K562 (cell line): Measurements from ENCODE around the gene FBXO15. TPM values are rescaled to one million over a fixed set of nuclear protein-coding genes. Genes with fewer than 3 reads are reported as not detected.

Source experiments
- ATAC-seq: fragments of 200-7000 bp; cut with Tn5 transposase; 3 replicates; pipeline ENCODE4 v1.9.1; 2020; ENCODE audit warnings: moderate library complexity
- BruUV-seq: library from RNA; stranded (reverse); fragments of 400-500 nt; replicated peaks from 2 replicates; lab custom pipeline; 2021; lab: Mats Ljungman, UMichigan
- CTCF ChIA-PET: fragments of 300-600 bp; formaldehyde crosslinking; extraction: SDS; loops from one replicate; lab custom pipeline; 2021; ENCODE audit warnings: low intra/inter-chr PET ratio; lab: Yijun Ruan, JAX
- POLR2A ChIA-PET: fragments of 300-600, 350-650 bp; sonication (Branson Sonifier 250); formaldehyde crosslinking; extraction: SDS; loops from one replicate; lab custom pipeline; 2021; ENCODE audit warnings: antibody characterized with exemption, inconsistent platforms; lab: Yijun Ruan, JAX
- DNase-seq, 4 experiments: peaks; one replicate each; pipeline versions ENCODE4 v3.0.0 to v3.0.0-alpha.2; 2011 to 2018; ENCODE audit warnings: low spot score in 3 of 4, mixed read lengths in 3 of 4; ENCODE audit errors: extremely low read depth in 1 of 4
- FAIRE-seq: peaks from 2 replicates; lab custom pipeline; 2011; peaks lifted over from hg19 to GRCh38; lab: Jason Lieb, UNC
- H2AFZ ChIP-seq: 2 replicates; pipeline ENCODE4 v1.6.0; 2011; ENCODE audit warnings: low read depth, low read length, control low read depth, inconsistent platforms
- H3K27ac ChIP-seq: fragments of 200-600 bp; 3 replicates; pipeline ENCODE4 v1.8.0; 2011; ENCODE audit warnings: low read depth, mild to moderate bottlenecking, control low read depth, inconsistent platforms, low read length, moderate library complexity, mixed read lengths; ENCODE audit errors: extremely low read depth
- H3K27me3 ChIP-seq, 2 experiments: fragments of 300-600 bp in 1 of 2; 2 replicates in 1 of 2; 3 replicates in 1 of 2; pipeline versions ENCODE4 v1.6.0 to v1.8.0; 2011; ENCODE audit warnings: inconsistent platforms in 2 of 2, low read length in 2 of 2, mild to moderate bottlenecking in 1 of 2, mixed read lengths in 1 of 2, moderate library complexity in 1 of 2; ENCODE audit not compliant: control insufficient read depth in 2 of 2, insufficient read depth in 2 of 2
- H3K36me3 ChIP-seq: fragments of 300-600 bp; 3 replicates; pipeline ENCODE4 v1.8.0; 2011; ENCODE audit warnings: mild to moderate bottlenecking, low read length, inconsistent platforms; ENCODE audit not compliant: control insufficient read depth, insufficient read depth
- H3K4me1 ChIP-seq, 2 experiments: fragments of 200-600 bp in 1 of 2; replicated peaks in 1 of 2; 2 replicates in 1 of 2; 3 replicates in 1 of 2; pipeline versions ENCODE4 v1.5.1 to v1.8.0; 2011; ENCODE audit warnings: inconsistent platforms in 2 of 2, low read length in 2 of 2, mild to moderate bottlenecking in 1 of 2, mixed read lengths in 1 of 2, moderate library complexity in 1 of 2; ENCODE audit not compliant: control insufficient read depth in 2 of 2, insufficient read depth in 2 of 2
- H3K4me2 ChIP-seq: 2 replicates; pipeline ENCODE4 v1.6.1; 2011; ENCODE audit warnings: low read length, control low read depth, inconsistent platforms, mixed read lengths; ENCODE audit not compliant: insufficient read depth
- H3K4me3 ChIP-seq: fragments of 200-600 bp; sonication (generic), shearing (Covaris generic); 2 replicates; pipeline ENCODE4 v1.5.1; 2016; ENCODE audit warnings: control low read depth, inconsistent platforms
- H3K79me2 ChIP-seq: fragments of 200-600 bp; 3 replicates; pipeline ENCODE4 v1.8.0; 2011; ENCODE audit warnings: low read length, inconsistent platforms; ENCODE audit not compliant: control insufficient read depth, insufficient read depth
- H3K9ac ChIP-seq, 2 experiments: 2 replicates each; pipeline versions ENCODE4 v1.6.0 to v1.6.1; 2011; ENCODE audit warnings: low read depth in 2 of 2, low read length in 2 of 2, control low read depth in 1 of 2, inconsistent platforms in 1 of 2, mild to moderate bottlenecking in 1 of 2, mixed read lengths in 1 of 2; ENCODE audit not compliant: insufficient read depth in 1 of 2
- H3K9me1 ChIP-seq: one replicate; pipeline ENCODE4 v1.6.0; 2011; ENCODE audit warnings: inconsistent platforms, mild to moderate bottlenecking, low read length, moderate library complexity; ENCODE audit not compliant: control insufficient read depth, insufficient read depth
- H3K9me3 ChIP-seq: replicated peaks from 2 replicates; pipeline ENCODE4 v1.5.1; 2011; ENCODE audit warnings: low read depth, low read length, inconsistent platforms; ENCODE audit not compliant: control insufficient read depth, insufficient read depth
- H4K20me1 ChIP-seq: replicated peaks from 2 replicates; pipeline ENCODE4 v1.6.1; 2011; ENCODE audit warnings: low read length, inconsistent platforms, mixed read lengths; ENCODE audit not compliant: control insufficient read depth, insufficient read depth
- BRF1 ChIP-seq: IDR thresholded peaks from 3 replicates; pipeline ENCODE4 v1.6.1; 2011; ENCODE audit warnings: borderline replicate concordance, mild to moderate bottlenecking; ENCODE audit not compliant: insufficient read length; ENCODE audit errors: extremely low read depth
- CBFA2T2 ChIP-seq: fragments of 450-650 bp; conservative IDR thresholded peaks from 2 replicates; pipeline ENCODE4 v1.6.1; 2017; ENCODE audit warnings: mild to moderate bottlenecking
- CBX2 ChIP-seq: fragments of 200-600 bp; sonication (generic); IDR thresholded peaks from one replicate; pipeline ENCODE4 v1.6.1; 2012; ENCODE audit warnings: mild to moderate bottlenecking, low read length, inconsistent platforms; ENCODE audit not compliant: insufficient read depth, poor library complexity, severe bottlenecking
- ELF2 ChIP-seq: fragments of 250-450 bp; sonication (Bioruptor Pico); IDR thresholded peaks from 2 replicates; pipeline ENCODE4 v1.5.0; 2021; ENCODE audit warnings: mild to moderate bottlenecking
- HNRNPLL ChIP-seq: fragments of 200-400 bp; formaldehyde crosslinking; IDR thresholded peaks from 2 replicates; pipeline ENCODE4 v1.6.1; 2017; ENCODE audit warnings: low read length, low read depth, mild to moderate bottlenecking; ENCODE audit not compliant: poor library complexity, severe bottlenecking
- KDM4B ChIP-seq, 2 experiments: fragments of 450-650 bp in 1 of 2; sonication (generic) in 1 of 2; IDR thresholded peaks; 2 replicates each; pipeline ENCODE4 v1.6.1; 2016 to 2017; ENCODE audit warnings: borderline replicate concordance in 2 of 2, antibody characterized with exemption in 1 of 2, low read depth in 1 of 2, mild to moderate bottlenecking in 1 of 2
- MEF2A ChIP-seq: IDR thresholded peaks from 2 replicates; pipeline ENCODE4 v1.6.1; 2011; ENCODE audit warnings: low read depth, mild to moderate bottlenecking, low read length, moderate library complexity; ENCODE audit not compliant: control insufficient read depth
- SMARCB1 ChIP-seq: IDR thresholded peaks from 2 replicates; pipeline ENCODE4 v1.6.1; 2011; ENCODE audit warnings: improper control_type of control experiment, low read depth; ENCODE audit not compliant: insufficient read length
- TAL1 ChIP-seq: fragments of 450-650 bp; IDR thresholded peaks from 2 replicates; pipeline ENCODE4 v1.6.1; 2016; ENCODE audit warnings: mild to moderate bottlenecking
- TEAD1 ChIP-seq, 2 experiments: fragments of 450-650 bp in 1 of 2; sonication (generic) in 1 of 2; formaldehyde crosslinking; IDR thresholded peaks; 2 replicates each; pipeline versions ENCODE4 v1.4.0 to v1.8.0; 2020 to 2022; ENCODE audit warnings: mild to moderate bottlenecking in 2 of 2, missing genetic modification reagents in 1 of 2
- TRIM24 ChIP-seq, 2 experiments: fragments of 450-650 bp; IDR thresholded peaks; 2 replicates each; pipeline ENCODE4 v1.6.1; 2016
- ZNF121 ChIP-seq: sonication (generic); formaldehyde crosslinking; conservative IDR thresholded peaks from 2 replicates; pipeline ENCODE4 v1.8.0; 2022; ENCODE audit warnings: missing genetic modification reagents
- ZNF695 ChIP-seq: fragments of 450-650 bp; formaldehyde crosslinking; IDR thresholded peaks from 2 replicates; pipeline ENCODE4 v1.4.0; 2020; ENCODE audit warnings: mild to moderate bottlenecking, moderate library complexity
- WGBS: fragments of 100-300 bp; shearing (Covaris generic); methylation state at CpG from one replicate; pipeline ENCODE4 v1.1.6; 2016; ENCODE audit warnings: low coverage, mixed read lengths; ENCODE audit not compliant: insufficient coverage; ENCODE audit errors: missing lambda C conversion rate; 5-methylcytosine and 5-hydroxymethylcytosine counted together
- in situ Hi-C: fragments of 300-500 bp; cut with MboI; formaldehyde crosslinking; loops from 4 replicates; pipeline ENCODE4 v1.15.0; 2018; ENCODE audit warnings: inconsistent platforms, mixed read lengths
- intact Hi-C: fragments of 100-400 bp; cut with micrococcal nuclease; formaldehyde crosslinking; loops from 2 replicates; pipeline ENCODE4 v1.14.2; 2022
- polyA plus RNA-seq, 8 experiments: library from polyadenylated mRNA; depleted of rRNA in 4 of 8; stranded (reverse) in 5 of 8; unstranded in 3 of 8; fragments of >200 nt; fragmentation: Nextera tagmentation in 2 of 8; fragmentation: Illumina TruSeq in 1 of 8; extraction: Ambion mirVana in 2 of 8; extraction: Trizol in 1 of 8; gene quantifications; 2 replicates each; pipeline versions ENCODE4 v1.2.1 to v1.2.3, GENCODE V29; 2011 to 2014; ENCODE audit warnings: inconsistent platforms in 1 of 8, missing spikeins in 1 of 8
- total RNA-seq, 7 experiments: library from RNA; depleted of rRNA in 6 of 7; stranded (reverse); fragments of >200 nt in 6 of 7; fragmentation: Illumina TruSeq in 2 of 7; extraction: Trizol in 2 of 7; gene quantifications; 2 replicates each; pipeline versions ENCODE4 v1.2.1 to v1.2.3, GENCODE V29; 2011 to 2021; ENCODE audit warnings: low replicate concordance in 1 of 7
- TF ChIP-seq, protein P1 (sequence below): fragments of 450-650 bp; IDR thresholded peaks from 2 replicates; pipeline ENCODE4 v1.6.1; 2016
- TF ChIP-seq, protein P2 (sequence below): sonication (generic); formaldehyde crosslinking; IDR thresholded peaks from 2 replicates; pipeline ENCODE4 v1.8.0; 2022; ENCODE audit warnings: mild to moderate bottlenecking, missing genetic modification reagents
- TF ChIP-seq, protein P3 (sequence below): fragments of 200-800 bp; sonication (Bioruptor generic); IDR thresholded peaks from 2 replicates; pipeline ENCODE4 v1.6.1; 2016; ENCODE audit warnings: missing genetic modification characterization, missing compliant biosample characterization

Gene FBXO15
- total and polyA plus RNA-seq, 9 of the 15 experiments (the other 6 are each of a cell fraction or from before 2014, with no cell fraction given) = 0.07 to 0.43 (median 0.27) TPM; not detected in 1

DNA sequence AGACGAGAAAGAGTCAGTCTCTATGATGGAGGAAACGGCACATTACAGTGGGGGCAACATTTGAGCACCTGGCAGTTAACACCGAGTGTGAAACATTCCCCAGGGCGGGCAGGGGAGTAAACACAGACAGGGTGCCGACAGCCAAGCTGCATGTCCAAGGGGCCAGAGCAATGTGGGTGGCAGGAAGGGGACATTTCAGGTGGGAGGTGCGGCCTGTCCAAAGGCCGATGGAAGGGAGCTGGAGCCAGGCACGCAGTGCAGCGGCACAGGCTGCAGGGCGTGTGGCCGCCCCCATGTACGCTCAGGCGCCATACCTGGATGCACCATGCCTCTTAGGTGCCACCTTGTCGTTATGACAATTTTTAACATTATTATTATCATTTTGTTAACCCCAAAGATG lies 43.9 kb upstream of the FBXO15 start:
- ChIA-PET POLR2A (no interaction called here), CTCF (no interaction called here)
- Histone ChIP-seq H3K4me1 (no peaks in the 10 kb centered on the region; a peak in 2 of 5 replicates), H3K79me2 (no peaks in the 10 kb centered on the region), H3K4me3 (no peak overlapping the region), H3K27me3 (peaks cover 0 to 5% of the 10 kb centered on the region in 2 experiments; a peak in 1 of 5 replicates), H3K9ac (no peak overlapping the region), H4K20me1 (no peaks in the 10 kb centered on the region), H3K27ac (no peak overlapping the region), H3K9me3 (no peaks in the 10 kb centered on the region), H3K36me3 (no peaks in the 10 kb centered on the region), H3K4me2 (no peak overlapping the region), H3K9me1 (no peaks in the 10 kb centered on the region), H2AFZ (no peak overlapping the region)
- in situ Hi-C loops (no loop called here), intact Hi-C loops (no loop called here)
- FAIRE-seq (no peak), ATAC-seq (no peak), DNase-seq (no peak)
- no TSS peak for BruUV-seq
- WGBS = 33% methylated on average over 13 of the region's 14 CpGs
- no peak for TF ChIP-seq ZNF695
- TF ChIP-seq HNRNPLL = no peak
- TF ChIP-seq TRIM24 (IDR thresholded peaks at IDR 0.05) = no peak
- TF ChIP-seq CBFA2T2 = no peak
- TF ChIP-seq MEF2A = no peak
- TF ChIP-seq ELF2 (CRISPR knock-in tag) = no peak
- TF ChIP-seq CBX2 = no peak
- no peak for TF ChIP-seq KDM4B (IDR thresholded peaks at IDR 0.05; ENCODE audit: borderline replicate concordance in 2 of 2, low read depth in 1 of 2)
- TF ChIP-seq, protein P1, sequence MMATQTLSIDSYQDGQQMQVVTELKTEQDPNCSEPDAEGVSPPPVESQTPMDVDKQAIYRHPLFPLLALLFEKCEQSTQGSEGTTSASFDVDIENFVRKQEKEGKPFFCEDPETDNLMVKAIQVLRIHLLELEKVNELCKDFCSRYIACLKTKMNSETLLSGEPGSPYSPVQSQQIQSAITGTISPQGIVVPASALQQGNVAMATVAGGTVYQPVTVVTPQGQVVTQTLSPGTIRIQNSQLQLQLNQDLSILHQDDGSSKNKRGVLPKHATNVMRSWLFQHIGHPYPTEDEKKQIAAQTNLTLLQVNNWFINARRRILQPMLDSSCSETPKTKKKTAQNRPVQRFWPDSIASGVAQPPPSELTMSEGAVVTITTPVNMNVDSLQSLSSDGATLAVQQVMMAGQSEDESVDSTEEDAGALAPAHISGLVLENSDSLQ = no peak
- no peak for TF ChIP-seq SMARCB1
- TF ChIP-seq TEAD1 (CRISPR knock-in tag; IDR thresholded peaks at IDR 0.05) = no peak
- TF ChIP-seq, protein P2, sequence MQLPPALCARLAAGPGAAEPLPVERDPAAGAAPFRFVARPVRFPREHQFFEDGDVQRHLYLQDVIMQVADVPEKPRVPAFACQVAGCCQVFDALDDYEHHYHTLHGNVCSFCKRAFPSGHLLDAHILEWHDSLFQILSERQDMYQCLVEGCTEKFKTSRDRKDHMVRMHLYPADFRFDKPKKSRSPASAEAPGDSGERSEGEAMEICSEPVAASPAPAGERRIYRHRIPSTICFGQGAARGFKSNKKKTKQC (CRISPR knock-in tag) = no peak
- no peak for TF ChIP-seq TAL1
- TF ChIP-seq ZNF121 (CRISPR knock-in tag) = no peak
- TF ChIP-seq, protein P3, sequence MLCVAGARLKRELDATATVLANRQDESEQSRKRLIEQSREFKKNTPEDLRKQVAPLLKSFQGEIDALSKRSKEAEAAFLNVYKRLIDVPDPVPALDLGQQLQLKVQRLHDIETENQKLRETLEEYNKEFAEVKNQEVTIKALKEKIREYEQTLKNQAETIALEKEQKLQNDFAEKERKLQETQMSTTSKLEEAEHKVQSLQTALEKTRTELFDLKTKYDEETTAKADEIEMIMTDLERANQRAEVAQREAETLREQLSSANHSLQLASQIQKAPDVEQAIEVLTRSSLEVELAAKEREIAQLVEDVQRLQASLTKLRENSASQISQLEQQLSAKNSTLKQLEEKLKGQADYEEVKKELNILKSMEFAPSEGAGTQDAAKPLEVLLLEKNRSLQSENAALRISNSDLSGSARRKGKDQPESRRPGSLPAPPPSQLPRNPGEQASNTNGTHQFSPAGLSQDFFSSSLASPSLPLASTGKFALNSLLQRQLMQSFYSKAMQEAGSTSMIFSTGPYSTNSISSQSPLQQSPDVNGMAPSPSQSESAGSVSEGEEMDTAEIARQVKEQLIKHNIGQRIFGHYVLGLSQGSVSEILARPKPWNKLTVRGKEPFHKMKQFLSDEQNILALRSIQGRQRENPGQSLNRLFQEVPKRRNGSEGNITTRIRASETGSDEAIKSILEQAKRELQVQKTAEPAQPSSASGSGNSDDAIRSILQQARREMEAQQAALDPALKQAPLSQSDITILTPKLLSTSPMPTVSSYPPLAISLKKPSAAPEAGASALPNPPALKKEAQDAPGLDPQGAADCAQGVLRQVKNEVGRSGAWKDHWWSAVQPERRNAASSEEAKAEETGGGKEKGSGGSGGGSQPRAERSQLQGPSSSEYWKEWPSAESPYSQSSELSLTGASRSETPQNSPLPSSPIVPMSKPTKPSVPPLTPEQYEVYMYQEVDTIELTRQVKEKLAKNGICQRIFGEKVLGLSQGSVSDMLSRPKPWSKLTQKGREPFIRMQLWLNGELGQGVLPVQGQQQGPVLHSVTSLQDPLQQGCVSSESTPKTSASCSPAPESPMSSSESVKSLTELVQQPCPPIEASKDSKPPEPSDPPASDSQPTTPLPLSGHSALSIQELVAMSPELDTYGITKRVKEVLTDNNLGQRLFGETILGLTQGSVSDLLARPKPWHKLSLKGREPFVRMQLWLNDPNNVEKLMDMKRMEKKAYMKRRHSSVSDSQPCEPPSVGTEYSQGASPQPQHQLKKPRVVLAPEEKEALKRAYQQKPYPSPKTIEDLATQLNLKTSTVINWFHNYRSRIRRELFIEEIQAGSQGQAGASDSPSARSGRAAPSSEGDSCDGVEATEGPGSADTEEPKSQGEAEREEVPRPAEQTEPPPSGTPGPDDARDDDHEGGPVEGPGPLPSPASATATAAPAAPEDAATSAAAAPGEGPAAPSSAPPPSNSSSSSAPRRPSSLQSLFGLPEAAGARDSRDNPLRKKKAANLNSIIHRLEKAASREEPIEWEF = no peak
- no peak for TF ChIP-seq BRF1
